ENCODE results near the gene CISH. TPM values are rescaled to one million over a fixed set of nuclear protein-coding genes. Genes with fewer than 3 reads are reported as not detected.

Gene CISH
- total RNA-seq, 4 donors from 2014 or later = 3.3 to 50.5 (median 20.3) TPM

DNA sequence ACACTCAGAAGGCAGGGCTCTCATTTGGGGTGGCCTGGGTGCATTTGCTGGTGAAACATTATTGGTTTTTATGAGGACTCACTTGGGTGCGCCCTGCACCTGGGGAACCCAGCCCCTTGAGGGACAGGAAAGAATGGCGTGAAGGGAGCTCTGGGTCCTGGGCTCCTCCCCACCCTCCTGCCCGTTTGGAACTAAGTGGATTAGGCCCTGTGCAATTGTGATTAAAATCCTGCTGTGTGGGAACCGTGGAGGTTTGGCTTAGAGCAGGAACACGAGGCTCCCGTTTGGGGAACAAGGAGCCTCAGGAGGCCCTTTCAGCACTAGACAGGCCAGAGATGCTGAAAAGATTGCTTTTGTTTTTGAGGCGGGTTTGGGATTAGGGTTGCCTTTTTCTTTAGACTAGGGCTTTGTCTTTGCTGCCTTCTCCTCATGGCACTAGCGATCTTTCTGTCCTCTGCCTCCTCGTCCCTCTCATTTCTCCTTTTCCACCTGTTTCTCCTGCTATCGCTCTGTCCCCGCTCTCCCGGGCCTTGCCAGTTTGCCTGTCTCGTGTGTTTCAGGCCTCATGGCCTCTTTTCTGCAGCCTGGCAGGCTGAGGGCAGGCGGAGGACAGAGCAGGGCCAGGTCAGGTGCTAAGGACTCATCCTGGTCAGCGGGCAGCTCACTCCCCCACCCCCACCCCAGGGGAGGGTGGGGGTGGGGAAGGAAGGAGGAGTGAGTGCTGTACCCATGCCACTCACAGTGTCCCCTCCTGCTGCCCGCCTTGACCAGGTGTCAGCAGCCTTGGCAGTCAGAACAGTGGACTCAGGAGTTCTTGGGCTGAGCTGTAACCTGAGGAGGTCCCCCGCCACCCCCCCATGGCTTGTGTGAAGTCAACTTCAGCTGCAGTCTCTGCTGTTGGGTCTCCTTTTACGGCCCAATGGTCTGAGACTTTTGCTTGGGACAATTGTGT, 13.9 kb upstream of the CISH start:
- in situ Hi-C loops (cut with MboI; ENCODE audit: low sequenced_read_pairs in 4 of 4) = loop anchor here in 1 of 4 donors (10.0 kb wide), 1 partner anchor 749 kb away; no protein-coding TSS in a partner anchor
- no peaks in the 10 kb centered on the region for H3K27me3 ChIP-seq
- ATAC-seq (peak; percentile 58 to 61), DNase-seq (peak; percentile 95 to 99)
- TF ChIP-seq POLR2A (IDR thresholded peaks at IDR 0.05) = peak; percentile 74 to 81
- TF ChIP-seq, protein P1, sequence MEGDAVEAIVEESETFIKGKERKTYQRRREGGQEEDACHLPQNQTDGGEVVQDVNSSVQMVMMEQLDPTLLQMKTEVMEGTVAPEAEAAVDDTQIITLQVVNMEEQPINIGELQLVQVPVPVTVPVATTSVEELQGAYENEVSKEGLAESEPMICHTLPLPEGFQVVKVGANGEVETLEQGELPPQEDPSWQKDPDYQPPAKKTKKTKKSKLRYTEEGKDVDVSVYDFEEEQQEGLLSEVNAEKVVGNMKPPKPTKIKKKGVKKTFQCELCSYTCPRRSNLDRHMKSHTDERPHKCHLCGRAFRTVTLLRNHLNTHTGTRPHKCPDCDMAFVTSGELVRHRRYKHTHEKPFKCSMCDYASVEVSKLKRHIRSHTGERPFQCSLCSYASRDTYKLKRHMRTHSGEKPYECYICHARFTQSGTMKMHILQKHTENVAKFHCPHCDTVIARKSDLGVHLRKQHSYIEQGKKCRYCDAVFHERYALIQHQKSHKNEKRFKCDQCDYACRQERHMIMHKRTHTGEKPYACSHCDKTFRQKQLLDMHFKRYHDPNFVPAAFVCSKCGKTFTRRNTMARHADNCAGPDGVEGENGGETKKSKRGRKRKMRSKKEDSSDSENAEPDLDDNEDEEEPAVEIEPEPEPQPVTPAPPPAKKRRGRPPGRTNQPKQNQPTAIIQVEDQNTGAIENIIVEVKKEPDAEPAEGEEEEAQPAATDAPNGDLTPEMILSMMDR (IDR thresholded peaks at IDR 0.05 in 4 of 5, conservative IDR thresholded peaks at IDR 0.05 in 1 of 5) = peak in 1 of 5 experiments; percentile 36
- H3K27ac ChIP-seq = peak overlapping the region; percentile 96 to 98 (median 98)
- intact Hi-C loops (cut with DNase I; ENCODE audit: low total_unique reads) = loop anchor here (1.0 to 2.0 kb wide), 2 partner anchors 8 to 21 kb away; partner anchors contain the start of gene MAPKAPK3
- H3K4me3 ChIP-seq = peak overlapping the region in 1 of 4 donors; percentile 32
- H3K4me1 ChIP-seq = peaks cover 63 to 93% of the 10 kb centered on the region in 2 donors
- no peaks in the 10 kb centered on the region for H3K9me3 ChIP-seq
- H3K36me3 ChIP-seq = no peaks in the 10 kb centered on the region

DNA sequence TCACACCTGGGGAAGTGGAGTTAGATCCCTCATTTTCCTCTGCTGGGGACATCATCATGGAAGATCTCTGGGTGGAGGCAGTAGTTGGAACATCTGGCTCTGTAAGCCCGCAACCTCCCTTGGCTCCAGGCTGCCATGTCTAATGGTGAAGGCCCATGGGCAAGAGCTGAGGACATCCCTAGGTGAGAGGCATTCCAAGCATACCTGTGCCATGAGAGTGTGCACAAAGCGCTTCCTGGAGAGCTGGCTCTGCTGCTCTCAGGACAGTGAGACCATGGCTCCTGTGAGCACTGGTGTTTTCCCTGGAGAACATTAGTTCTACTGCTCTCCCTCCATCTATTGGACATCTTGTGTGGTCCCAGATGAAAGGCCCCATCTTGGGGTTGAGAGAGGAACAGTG, 13.1 kb upstream of the CISH start:
- no peak overlapping the region for H3K4me3 ChIP-seq
- DNase-seq = no peak
- intact Hi-C loops (cut with DNase I; ENCODE audit: low total_unique reads) (loop anchor here (1.0 to 2.0 kb wide), 2 partner anchors 7 to 20 kb away; partner anchors contain the start of gene MAPKAPK3), in situ Hi-C loops (cut with MboI; ENCODE audit: low sequenced_read_pairs in 4 of 4) (loop anchor here in 2 of 4 donors (10.0 to 25.0 kb wide), 2 partner anchors 750 to 763 kb away; partner anchors contain the start of genes MANF (in 1 of the 2) and RBM15B (in 1 of the 2))
- no peaks in the 10 kb centered on the region for H3K27me3 ChIP-seq
- H3K9me3 ChIP-seq = no peaks in the 10 kb centered on the region
- TF ChIP-seq, protein P1 (IDR thresholded peaks at IDR 0.05 in 4 of 5, conservative IDR thresholded peaks at IDR 0.05 in 1 of 5) = no peak
- TF ChIP-seq POLR2A (IDR thresholded peaks at IDR 0.05) = no peak
- H3K36me3 ChIP-seq = no peaks in the 10 kb centered on the region
- ATAC-seq = no peak
- H3K27ac ChIP-seq = peak overlapping the region; percentile 96 to 98 (median 98)
- peaks cover 72 to 93% of the 10 kb centered on the region in 2 donors for H3K4me1 ChIP-seq

DNA sequence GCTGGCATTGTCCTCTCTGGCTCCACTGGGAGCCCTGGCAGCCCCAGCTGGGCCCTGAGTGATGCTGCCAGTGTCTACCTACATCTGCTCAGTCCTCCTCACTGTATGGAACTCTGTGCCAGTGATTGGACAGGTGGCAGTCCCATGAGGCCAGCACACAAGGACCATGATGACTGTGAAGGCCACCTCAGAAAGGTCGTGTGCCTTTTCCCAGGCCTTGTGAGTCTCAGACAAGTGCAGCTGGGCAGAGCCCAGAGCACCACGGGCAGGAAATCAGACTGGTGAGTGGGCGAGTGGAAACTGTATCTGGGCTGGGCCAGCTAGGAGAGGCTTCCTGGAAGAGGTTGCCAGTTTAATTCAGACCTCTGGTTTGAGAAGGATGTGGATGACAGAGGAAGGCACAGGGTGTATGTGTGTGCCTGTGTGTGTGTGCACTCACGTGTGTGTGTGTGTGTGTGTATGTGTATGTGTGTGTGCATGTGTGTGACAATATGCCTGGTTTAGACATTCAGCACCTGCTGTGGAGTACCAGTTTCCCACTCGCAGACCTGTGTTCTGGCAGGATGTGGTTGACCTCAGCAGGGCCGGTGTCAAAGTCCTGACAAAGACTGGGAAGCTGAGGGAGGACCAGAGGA, 12.4 kb upstream of the CISH start:
- intact Hi-C loops (cut with DNase I; ENCODE audit: low total_unique reads) = loop anchor here (2.0 kb wide), 1 partner anchor 19 kb away; no protein-coding TSS in a partner anchor
- in situ Hi-C loops (cut with MboI; ENCODE audit: low sequenced_read_pairs in 4 of 4) = loop anchor here in 2 of 4 donors (10.0 to 25.0 kb wide), 2 partner anchors 751 to 763 kb away; partner anchors contain the start of genes MANF (in 1 of the 2) and RBM15B (in 1 of the 2)
- ATAC-seq (peak in 1 of 2 donors; percentile 2), DNase-seq (peak in 1 of 2 donors; percentile 75)
- no peaks in the 10 kb centered on the region for H3K27me3 ChIP-seq
- no peak overlapping the region for H3K4me3 ChIP-seq
- TF ChIP-seq POLR2A (IDR thresholded peaks at IDR 0.05) = peak; percentile 53 to 55
- TF ChIP-seq, protein P1 (IDR thresholded peaks at IDR 0.05 in 4 of 5, conservative IDR thresholded peaks at IDR 0.05 in 1 of 5) = no peak
- H3K27ac ChIP-seq = peak overlapping the region; percentile 96 to 98 (median 98)
- peaks cover 78 to 93% of the 10 kb centered on the region in 2 donors for H3K4me1 ChIP-seq
- no peaks in the 10 kb centered on the region for H3K9me3 ChIP-seq
- no peaks in the 10 kb centered on the region for H3K36me3 ChIP-seq

DNA sequence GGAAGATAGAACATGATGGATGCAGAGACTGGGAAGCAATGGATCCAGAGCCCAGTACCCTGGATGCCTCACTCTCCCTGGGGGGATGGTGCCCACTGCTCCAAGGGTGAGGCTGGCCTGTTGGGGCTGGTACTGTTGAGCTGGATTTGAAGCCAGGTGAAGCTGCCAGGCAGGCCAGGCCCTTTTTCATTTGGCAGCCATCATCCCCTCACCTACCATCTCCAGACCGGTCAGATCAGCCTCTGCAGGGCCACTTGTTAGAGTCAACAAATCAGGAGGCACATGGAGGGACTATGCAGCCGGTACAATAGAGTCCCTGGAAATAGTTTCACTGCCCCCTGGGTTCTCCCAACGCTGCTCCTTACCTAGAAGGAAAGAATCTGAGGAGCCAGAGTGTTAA, 11.3 kb upstream of the CISH start:
- no peak for TF ChIP-seq POLR2A (IDR thresholded peaks at IDR 0.05)
- TF ChIP-seq, protein P1 (IDR thresholded peaks at IDR 0.05 in 4 of 5, conservative IDR thresholded peaks at IDR 0.05 in 1 of 5) = no peak
- intact Hi-C loops (cut with DNase I; ENCODE audit: low total_unique reads) = no loop called here
- in situ Hi-C loops (cut with MboI; ENCODE audit: low sequenced_read_pairs in 4 of 4) = loop anchor here in 2 of 4 donors (10.0 to 25.0 kb wide), 2 partner anchors 752 to 764 kb away; partner anchors contain the start of genes MANF (in 1 of the 2) and RBM15B (in 1 of the 2)
- ATAC-seq (no peak), DNase-seq (no peak)
- Histone ChIP-seq H3K27me3 (no peaks in the 10 kb centered on the region), H3K4me3 (no peak overlapping the region), H3K9me3 (no peaks in the 10 kb centered on the region), H3K4me1 (peaks cover 79 to 91% of the 10 kb centered on the region in 2 donors), H3K27ac (peak overlapping the region; percentile 96 to 98 (median 98)), H3K36me3 (no peaks in the 10 kb centered on the region)
